ENCODE measurements around the gene SYTL4.
"Not testable (repeated sequence)": the region's sequence is repeated elsewhere in the genome, so short reads cannot be mapped to it uniquely, and the experiment has no call there.

The SYTL4 gene

DNA sequence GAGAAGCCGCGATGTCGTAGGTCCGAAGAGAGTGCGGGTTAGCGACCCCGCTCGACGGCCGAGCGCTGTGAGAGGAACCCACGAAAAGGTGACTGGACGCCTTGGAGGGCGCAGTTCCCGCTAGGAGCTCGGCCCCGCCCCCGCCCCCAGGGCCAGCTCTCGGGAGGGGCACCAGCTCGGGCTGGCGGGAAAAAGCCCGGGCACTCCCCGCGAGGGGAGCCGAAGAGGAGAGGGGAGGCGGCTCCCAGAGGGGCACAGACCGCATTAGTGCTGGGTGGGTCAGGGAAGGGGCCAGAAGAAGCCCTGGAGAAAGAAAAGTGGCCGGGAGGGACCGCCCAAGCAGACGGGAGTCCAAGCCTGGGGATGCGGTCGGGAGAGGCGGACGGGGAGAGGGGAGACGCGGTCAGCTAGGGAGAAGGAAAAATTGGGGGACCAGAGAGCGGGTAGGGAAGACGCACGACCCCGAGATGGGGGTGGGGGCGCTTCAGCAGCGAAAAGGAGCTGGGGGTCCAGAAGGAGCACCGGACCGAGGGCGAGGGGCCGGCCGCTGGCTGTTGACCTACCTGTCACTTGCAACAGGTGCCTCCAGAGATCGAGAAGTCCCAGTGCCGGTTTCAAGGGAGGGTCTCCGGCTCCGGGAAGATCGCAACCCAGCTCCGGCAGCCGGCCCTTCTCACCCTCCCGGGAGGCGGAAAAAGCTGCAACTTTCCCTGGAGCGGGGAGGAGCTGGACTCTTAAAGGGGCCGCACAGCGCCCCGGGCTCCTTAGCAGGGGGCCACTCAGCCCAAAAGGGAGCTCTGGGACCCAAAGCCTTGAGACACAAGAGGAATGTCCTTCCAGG is at the start of gene SYTL4:
Gene SYTL4 (minus strand): TSS at position 681 of the 841 bp plus-strand sequence. CDS start 30,084 bp downstream, outside the sequence.
- DNase-seq (ENCODE audit: low read depth), result no peak

DNA sequence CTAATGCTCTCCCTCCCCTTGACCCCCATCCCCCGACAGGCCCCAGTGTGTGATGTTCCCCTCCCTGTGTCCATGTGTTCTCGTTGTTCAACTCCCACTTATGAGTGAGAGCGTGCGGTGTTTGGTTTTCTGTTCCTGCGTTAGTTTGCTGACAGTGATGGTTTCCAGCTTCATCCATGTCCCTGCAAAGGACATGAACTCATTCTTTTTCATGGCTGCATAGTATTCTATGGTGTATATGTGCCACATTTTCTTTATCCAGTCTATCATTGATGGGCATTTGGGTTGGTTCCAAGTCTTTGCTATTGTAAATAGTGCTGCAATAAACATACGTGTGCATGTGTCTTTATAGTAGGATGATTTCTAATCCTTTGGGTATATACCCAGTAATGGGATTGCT is 37.5 kb upstream of the SYTL4 start:
- not testable (repeated sequence) for DNase-seq (ENCODE audit: low read depth)

DNA sequence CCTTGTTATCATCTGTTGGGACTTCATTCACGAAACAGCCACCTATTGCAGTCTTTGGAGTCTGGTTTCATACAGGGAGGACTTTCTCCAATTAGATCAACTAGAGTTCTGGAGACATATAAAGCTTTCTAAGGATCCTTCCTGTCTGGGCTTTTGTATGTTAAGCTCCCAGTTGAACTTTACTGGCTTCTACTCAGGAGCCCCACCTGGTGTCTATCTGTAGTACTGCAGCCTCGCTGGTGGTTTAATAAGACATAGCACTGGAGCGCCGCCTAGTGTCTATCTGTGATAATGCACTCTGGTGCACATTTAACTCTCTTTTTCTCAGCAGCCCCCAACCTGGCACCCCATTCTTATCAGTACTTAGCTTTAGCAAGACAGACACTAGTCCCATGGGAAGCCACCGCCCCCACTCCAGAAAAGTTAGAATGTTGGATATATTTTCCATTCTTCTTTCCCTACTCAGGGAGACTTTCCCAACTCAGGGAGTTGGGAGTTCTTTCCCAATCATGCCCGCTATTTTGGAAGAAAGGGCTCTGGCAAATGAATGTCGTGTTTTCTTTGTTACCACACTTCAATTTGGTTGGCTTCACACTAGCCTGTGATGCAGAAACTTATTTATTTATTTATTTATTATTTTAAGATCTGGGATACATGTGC is 36.9 kb upstream of the SYTL4 start:
- peak; percentile 71 for DNase-seq (ENCODE audit: low read depth)

DNA sequence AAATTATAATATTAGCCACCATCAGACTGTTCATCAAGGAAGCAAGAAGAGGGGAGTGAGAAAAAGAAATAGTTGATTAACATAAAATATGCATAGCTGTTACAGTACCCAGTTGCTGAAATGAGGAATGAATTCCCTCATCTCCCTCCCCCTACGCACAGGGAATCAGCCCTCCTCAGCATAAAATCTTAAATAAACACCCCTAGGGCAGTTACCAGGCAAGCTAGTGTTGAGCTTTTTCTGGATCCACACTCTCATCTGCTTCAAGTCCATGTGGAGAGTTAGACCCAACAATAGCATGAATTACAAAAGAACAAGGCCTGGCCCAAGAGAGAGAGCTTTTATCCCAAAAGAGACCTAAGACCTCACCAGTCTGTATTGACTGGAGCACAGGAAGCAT is 19.0 kb upstream of the SYTL4 start:
- DNase-seq (ENCODE audit: low read depth), result no peak

DNA sequence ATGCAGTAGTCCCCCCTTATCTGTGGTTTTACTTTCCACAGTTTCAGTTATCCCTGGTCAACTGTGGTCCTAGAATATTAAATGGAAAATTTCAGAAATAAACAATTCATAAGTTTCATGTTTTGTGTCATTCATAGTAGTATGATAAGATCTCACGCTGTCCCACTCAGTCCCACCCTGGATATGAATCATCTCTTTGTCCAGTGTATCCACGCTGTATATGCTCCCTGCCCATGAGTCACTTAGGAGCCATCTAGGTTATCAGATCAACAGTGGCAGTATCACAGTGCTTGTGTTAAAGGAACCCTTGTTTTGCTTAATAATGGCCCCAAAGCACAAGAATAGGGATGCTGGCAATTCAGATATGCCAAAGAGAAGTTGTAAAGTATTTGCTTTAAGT is 16.2 kb upstream of the SYTL4 start:
- no peak for DNase-seq (ENCODE audit: low read depth)

DNA sequence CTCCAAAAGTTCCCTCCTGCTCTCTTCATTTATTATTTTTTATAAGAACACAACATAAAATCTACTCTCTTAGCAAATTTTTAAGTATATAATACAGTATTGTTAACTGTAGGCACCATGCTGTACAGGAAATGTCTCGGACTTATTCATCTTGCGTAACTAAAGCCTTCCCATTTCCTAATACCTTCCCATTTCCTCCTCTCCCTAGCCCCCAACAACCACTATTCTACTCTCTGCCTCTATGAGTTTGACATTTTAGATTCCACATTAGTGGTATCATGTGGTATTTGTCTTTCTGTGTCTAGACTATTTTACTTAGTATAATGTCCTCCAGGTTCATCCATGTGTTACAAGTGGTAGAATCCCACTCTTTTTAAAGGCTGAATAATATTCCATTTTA is 15.8 kb upstream of the SYTL4 start:
- DNase-seq (ENCODE audit: low read depth), result no peak

DNA sequence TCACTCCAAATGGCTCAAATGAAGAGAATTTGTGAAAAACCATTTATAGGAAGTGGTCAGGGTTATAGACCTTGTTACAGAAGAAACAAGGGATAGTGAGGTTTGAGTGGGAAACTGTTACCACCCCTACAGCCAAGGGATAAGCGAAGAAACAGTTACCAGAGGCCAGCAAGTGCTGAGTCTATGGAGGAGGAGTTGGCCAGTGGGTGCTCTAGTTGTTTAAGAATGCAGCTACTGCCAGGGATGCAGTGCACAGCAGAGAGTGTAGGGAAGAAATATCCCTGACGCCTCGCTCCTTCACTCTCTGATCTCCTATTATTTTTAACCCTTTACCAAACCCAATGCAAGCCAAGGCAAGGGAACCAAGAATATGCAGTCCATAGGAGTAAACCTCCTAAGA is 15.2 kb upstream of the SYTL4 start:
- no peak for DNase-seq (ENCODE audit: low read depth)

DNA sequence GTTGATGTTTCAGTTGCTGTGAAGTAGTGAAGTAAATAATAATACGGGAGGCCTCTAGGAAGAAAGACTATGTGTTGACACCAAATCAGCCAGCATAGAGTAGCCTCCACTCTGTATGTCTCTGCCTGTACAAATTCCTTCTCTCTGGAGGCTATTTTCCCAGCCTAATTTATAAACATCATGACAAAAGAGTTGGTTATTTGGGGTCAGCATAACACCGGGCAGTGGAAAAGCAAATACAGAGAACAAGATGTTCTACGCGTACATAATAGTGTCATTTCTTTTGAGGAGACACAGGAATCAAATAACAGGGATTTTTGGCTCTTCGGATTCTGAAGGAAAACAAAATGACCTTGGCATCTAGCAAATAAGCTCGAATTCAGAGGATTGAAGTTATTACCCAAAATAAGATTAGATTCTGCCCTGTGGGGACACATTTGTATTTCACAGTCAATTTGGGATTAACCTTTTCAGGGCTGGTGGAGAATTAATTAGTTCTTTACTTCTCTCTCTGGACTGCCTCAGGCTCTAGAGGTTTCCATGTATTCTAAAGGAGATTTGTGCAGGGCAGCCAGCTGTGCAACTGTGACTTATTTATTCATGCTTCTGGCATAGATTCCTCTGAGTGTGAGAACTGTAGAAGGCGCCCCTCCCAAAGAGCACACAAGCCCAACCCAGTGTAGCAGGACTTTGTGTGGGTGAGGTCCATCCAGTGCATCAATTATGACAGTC is 14.1 kb upstream of the SYTL4 start:
- no peak for DNase-seq (ENCODE audit: low read depth)

DNA sequence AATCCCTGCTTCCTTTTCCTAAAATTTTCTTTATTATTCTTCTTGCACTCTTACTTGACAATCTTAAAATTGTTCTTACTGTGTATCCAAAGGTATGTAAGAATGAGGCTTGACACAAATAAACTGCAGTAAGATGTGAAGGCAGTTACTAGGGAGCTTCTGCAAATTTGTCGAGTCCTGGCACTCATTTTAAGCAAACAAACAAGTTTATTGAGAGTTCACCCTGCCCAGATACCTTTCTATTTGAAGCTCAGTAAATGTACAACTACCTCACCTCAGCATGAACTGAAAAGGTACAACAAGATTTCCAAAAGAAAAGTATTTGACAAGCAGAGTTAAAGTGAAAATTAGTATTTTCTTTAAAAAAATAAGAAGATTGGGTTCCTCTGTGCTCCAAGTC is 13.3 kb upstream of the SYTL4 start:
- no peak for DNase-seq (ENCODE audit: low read depth)

DNA sequence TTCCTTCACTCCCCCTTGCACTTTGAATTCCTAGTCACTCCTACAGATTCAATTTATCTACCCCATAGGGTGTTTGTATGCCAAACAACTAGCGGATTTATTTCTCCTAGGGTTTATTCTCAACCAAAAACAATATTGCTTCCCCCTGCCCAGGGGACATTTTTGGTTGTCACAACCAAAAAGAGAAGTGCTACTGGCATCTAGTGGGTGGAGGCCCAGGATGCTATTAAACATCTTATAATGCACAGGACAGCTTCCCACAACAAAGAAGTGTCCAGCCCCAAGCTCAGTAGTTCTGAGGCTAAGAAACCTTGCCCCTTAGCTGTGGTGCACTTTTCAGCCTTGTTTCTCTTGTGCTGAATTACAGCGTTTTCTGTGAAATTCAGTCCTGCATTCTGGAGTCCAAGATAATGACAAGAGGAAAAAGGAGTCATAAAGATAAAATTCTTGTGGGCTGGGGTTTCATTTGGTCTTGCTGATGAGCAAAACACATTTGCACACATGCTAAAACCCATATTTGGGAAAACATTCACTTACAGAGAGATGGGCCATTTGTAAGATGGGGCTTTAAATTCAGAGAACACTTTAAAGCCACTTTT is 11.2 kb upstream of the SYTL4 start:
- DNase-seq (ENCODE audit: low read depth), result no peak

DNA sequence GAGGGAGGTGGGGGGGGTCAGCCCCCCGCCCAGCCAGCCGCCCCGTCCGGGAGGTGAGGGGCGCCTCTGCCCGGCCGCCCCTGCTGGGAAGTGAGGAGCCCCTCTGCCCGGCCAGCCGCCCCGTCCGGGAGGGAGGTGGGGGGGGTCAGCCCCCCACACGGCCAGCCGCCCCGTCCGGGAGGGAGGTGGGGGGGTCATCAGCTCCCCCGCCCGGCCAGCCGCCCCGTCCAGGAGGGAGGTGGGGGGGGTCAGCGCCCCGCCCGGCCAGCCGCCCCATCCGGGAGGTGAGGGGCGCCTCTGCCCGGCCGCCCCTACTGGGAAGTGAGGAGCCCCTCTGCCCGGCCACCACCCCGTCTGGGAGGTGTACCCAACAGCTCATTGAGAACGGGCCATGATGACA is 7.9 kb downstream of the SYTL4 start:
- not testable (repeated sequence) for DNase-seq (ENCODE audit: low read depth)

DNA sequence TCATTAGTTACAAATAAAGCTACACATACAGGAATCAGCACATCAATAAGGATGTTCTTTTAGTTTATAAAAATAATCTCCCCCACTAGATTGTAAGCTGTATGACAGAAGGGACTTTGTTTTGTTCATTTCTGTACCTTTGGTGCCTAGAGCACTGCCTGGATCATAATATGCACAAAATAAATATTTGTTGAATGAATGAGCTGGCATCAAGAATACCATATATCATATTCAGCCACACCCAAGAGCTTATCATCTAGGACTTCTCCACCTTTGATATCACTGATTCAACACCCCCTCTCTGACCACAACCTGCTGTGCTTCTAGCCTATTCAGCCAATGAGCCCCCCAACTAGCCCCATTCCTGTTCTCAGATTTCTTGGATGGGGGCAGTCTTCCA is 10.6 kb downstream of the SYTL4 start:
- DNase-seq (ENCODE audit: low read depth), result no peak

DNA sequence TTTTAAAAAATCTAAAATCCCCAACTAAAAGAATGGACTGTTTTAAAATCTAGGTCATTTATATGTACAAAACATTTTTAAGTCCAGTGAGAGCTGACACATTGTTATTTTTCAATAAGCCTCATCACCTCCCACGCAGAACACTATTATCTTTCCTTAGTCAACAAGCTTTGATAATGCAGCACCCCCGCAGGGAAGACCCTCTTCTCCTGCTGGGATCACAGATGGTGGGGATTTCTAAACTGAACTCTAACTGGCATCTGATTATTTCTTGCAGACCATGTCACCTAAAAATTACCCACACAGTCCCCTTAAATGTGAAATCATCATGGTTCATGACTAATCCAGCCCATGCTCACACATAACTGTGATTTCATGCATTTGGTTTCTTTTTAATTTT is 11.6 kb downstream of the SYTL4 start:
- no peak for DNase-seq (ENCODE audit: low read depth)

DNA sequence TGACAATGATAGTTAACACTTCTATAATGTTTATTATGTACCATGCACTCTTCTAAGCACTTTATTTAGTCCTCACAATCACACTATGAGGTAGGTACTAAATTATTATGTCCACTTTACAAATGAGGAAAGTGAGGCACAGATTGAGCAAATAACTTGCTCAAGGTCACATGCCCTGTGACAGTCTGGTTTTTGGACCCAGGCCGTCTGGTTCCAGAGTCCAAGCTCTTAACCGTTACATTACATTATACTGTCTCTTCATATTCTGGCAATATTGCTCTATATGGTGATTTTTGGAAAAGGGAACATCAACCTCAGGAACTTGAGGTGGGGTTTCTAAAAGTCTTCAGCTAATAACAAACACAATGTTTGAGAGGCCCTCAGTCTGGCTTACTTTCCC is 12.8 kb downstream of the SYTL4 start:
- DNase-seq (ENCODE audit: low read depth), result no peak

DNA sequence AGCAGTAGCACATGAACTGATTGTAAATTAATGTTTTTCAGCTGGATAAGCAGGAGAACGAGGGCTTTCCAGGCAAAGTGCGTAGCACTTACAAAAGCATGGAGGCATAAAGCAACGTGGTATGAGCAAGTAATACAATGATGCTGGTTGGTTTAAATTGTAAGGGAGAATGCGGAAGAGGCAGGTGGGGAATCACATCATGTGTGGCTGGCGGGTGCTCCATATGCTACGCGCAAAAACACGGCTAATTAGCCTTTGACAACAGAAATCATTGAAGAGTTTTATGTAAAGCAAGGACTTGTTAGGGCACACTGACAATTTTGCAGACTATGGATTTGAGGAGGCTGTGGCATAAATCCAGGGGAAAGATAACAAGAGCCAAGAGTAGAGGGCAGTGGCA is 14.6 kb downstream of the SYTL4 start:
- no peak for DNase-seq (ENCODE audit: low read depth)

DNA sequence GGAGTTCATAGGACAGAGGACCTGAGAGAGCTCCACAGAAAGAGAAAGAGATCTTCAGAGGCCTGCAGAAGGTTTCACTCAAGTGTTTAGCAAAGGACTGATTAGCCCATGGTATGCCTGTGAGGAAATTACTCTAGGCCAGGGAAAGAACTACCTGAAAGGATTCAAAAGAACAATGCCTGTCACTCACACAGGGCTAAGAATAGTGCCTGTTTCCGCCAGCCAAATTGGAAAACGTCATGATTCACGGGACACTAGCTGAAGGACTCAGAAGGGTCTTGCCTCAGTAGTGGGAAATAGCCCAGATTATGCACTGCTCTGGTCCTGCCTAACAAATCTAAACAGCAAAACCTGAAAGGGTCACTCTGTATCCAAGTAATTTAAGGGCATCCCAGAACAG is 21.1 kb downstream of the SYTL4 start:
- no peak for DNase-seq (ENCODE audit: low read depth)

DNA sequence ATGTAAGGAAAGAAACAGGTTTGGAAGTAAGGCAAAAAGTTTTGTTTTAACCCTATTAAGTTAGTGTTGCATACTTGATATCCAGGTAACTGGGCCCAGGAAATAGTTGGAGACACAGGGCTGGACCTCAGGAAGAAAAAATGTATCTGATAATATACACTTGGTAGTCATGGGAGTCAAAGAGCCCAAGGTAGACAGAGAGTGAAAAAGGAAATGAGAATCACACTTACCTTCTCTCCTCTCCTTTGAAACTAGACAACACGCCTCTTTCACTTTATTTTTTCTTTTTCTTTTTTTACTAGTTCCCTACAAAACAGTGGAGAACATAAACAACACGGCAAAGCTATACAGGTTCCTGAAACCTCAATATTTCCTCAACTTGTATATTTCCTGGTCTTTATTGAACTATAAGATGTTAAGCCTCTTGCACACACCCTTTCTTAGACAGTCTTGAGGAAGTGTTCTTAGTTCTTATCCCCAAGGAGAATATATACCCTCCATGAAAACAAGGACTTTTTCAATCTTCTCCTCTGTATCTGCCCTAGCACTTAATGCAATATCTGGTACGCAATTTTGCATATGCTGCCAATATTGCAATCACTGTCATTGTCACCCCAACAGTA is 27.2 kb downstream of the SYTL4 start:
- no peak for DNase-seq (ENCODE audit: low read depth)

DNA sequence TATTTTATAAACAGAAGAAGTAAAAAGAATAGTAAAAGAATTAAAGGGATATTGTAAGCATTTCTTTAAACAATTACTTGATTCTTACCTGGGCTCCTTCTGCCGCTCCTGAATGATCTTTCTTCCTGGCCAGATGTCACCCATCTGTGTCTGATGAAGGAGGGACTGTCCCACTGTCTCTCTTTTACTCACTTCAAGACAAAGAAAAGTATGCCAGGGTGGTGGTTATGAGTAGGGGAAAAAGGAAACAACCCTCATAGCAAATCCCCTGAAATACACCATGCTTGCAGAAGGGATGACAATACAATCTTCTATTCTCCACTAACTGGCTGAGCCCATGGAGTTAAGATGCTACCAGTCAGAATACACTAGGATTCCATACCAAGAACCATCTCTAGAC is 31.1 kb downstream of the SYTL4 start:
- no peak for DNase-seq (ENCODE audit: low read depth)

DNA sequence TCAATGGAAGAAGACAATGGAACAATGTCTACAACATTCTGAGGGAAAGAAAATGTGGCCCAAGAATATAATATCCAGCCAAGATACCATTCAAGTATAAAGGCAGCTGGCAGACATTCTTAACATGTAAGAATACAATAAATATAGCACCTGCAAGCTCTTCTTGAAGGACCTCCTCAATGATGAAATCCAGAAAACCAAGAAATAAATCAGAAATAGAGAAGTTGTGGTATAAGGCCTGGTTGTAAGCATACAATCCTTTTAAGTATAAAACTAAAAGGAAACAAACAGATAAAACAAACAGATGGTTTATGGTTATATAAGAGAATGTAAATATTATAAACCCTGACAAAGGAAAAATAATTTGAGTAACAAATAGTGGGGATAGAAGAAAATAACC is 33.4 kb downstream of the SYTL4 start:
- DNase-seq (ENCODE audit: low read depth), result no peak

DNA sequence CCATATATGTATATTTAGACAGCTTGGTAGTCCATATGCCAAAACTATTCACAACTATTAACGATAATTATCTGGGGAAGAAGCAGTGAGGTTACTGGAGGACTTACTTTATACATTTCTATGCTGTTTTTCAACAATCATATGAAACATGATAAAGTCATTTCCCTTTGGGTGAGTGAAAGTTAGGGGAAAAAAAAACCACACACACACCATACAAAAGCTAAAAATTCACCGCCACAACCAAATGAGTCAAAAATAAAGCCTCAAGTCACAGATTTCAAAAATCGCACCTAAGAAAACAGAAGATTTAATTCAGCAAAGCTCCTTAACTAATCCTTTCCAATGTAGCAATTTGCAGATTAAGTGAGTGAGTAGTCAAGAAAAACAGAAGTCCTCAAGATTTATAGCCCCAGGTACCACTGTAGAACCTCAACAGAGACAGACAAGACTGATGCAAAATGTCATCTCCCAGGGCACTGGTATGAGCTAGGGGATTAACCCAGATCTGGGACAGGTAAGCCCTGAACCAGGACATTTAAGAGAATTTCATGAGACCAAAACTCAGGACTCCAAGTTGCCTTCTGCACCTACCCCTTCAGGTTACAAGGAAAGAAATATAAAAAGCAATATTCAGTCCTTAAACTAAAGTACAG is 35.1 kb downstream of the SYTL4 start:
- DNase-seq (ENCODE audit: low read depth), result no peak

DNA sequence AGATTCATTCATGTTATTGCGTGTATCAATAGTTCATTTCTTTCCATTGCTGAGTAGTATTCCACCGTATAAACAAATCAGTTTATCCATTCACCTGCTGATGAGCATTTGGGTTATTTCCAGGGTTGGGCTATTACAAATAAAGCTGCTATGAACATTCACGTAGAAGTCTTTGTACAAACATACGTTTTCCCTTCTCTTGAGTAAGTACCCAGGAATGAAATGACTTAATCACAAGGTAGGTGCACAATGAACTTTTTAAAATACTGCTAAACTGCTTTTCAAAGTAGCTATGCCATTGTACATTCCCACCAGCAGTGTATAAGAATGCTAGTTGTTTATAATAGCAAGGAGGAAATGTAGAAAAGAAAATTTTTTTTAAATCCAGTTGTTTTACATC is 35.9 kb downstream of the SYTL4 start:
- DNase-seq (ENCODE audit: low read depth), result no peak

DNA sequence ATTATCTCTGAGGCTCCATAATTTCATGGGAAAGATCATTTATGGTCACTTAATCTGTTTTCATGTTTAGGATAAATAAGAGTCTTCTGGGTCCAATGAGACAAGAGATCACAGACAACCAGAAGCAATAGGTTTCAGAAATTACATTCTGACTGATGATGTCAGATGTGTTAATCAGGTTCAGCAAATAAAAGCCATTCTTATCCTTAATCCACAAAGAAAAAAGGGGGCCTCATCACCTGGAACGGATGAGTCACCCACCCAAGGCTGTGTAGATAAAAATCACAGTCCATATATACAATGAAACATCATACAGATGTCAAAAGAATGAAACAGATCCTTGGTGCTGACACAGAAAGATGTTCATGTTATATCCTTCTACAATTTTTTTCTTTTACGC is 36.6 kb downstream of the SYTL4 start:
- DNase-seq (ENCODE audit: low read depth), result no peak
